ENCODE measurements around the gene PDE11A.

DNA sequence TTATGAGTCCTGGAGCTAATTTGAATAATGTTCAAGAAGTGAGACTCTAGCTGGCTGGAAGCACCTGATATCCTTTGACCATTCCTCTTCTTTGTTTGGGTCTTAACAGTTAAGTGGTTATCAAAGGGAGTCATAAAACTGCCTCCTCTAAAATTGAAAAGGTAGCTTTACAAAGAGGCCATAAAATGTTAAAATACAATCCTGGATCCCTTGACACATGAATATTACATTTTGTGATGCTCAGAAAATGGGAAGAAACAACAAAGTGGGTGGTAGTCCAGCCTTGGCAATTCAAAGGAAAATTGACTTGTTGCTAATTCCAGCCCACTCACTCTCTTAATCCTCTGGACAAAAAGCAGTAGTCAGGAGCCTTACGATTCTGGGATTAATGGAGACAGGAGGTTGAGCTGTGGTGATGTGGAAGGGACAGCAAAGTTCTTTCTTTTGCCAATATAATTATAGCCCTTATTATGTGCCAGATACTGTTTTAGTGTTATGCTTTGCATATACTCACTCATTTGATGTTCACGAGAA is 339.2 kb downstream of the PDE11A start:
- TF ChIP-seq, protein P1, sequence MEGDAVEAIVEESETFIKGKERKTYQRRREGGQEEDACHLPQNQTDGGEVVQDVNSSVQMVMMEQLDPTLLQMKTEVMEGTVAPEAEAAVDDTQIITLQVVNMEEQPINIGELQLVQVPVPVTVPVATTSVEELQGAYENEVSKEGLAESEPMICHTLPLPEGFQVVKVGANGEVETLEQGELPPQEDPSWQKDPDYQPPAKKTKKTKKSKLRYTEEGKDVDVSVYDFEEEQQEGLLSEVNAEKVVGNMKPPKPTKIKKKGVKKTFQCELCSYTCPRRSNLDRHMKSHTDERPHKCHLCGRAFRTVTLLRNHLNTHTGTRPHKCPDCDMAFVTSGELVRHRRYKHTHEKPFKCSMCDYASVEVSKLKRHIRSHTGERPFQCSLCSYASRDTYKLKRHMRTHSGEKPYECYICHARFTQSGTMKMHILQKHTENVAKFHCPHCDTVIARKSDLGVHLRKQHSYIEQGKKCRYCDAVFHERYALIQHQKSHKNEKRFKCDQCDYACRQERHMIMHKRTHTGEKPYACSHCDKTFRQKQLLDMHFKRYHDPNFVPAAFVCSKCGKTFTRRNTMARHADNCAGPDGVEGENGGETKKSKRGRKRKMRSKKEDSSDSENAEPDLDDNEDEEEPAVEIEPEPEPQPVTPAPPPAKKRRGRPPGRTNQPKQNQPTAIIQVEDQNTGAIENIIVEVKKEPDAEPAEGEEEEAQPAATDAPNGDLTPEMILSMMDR (IDR thresholded peaks at IDR 0.05) = no peak
- no peak for TF ChIP-seq POLR2A (IDR thresholded peaks at IDR 0.05)

Data from esophagus squamous epithelium (tissue), 4 donors.